Hepatic stellate cell (primary cell): ENCODE results near the gene TMED4.
A peak's percentile ranks its signal among the peaks of the same experiment; 100 is the strongest.

Experiments used
- DNase-seq: peaks from one replicate; pipeline ENCODE4 v3.0.0; 2011; ENCODE audit warnings: low spot score

Gene TMED4

DNA sequence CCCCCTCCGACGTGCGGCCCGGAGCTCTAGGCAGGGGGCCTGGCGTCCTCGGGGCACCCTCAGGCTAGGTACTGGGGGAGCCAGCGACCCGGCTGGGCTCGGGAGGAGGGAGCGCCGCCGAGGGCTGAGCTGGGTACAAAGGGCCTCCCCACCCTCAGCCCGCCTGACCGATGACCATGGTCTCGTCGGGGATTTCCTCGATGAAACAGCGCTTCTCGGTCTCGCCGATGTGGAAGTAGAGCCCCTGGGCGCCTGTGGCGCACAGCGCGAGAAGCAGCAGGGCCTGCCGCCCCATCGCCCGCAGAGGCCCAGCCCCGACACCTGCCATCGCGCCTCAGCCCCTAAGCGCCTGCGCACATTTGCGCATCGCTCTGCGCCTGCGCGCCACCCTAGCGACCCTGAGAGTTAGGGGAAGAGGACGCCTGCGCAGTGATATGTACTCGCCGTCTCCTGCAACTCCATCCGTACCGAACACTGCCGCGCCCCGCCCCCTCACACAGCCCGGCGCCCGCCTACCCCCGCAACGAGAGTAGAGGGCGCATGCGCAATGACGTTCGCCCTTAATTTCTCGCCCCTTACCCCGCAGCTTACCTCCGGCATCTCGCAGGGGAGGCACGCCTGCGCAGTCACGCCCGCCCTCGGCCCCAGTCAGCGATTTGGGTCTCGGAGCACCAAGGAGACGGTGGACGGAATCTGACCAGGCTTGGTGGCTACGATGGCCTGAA lies at the start of gene TMED4:
Gene TMED4 (minus strand): TSS at position 353 of the 725 bp plus-strand sequence. CDS start 25 bp downstream, at position 328.
- peak; percentile 100 for DNase-seq

DNA sequence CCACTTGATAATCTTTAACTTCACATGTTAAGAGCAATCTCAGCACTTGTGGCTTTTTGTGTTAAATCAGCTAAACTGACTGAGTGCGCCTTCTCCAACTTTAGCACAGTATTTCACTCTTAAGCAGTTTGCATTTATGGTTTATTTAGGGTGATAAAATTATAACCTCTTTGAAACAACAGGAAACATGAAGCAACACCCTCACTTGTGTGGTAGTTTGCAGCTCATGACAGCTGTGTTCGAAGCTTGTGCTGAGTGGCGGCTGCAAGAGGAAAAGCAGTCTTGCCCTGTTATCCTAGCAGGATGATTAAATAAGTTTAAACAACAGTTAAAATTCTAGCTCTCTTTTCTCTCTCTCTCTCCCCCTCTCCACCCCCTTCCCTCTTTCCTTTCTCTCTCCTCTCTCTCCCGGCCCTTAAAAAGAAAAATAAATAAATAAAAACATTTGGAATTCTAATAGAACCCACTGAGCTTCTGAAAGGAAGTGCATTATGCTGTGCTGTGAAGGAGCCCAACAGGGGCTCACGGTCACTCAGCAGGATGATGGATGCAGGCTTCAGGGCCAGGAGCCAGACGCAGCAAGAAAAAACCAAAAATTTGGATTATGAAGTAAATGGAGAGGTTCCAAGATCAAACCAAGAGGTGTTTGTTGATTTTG lies 49.6 kb upstream of the TMED4 start:
- DNase-seq, result no peak

DNA sequence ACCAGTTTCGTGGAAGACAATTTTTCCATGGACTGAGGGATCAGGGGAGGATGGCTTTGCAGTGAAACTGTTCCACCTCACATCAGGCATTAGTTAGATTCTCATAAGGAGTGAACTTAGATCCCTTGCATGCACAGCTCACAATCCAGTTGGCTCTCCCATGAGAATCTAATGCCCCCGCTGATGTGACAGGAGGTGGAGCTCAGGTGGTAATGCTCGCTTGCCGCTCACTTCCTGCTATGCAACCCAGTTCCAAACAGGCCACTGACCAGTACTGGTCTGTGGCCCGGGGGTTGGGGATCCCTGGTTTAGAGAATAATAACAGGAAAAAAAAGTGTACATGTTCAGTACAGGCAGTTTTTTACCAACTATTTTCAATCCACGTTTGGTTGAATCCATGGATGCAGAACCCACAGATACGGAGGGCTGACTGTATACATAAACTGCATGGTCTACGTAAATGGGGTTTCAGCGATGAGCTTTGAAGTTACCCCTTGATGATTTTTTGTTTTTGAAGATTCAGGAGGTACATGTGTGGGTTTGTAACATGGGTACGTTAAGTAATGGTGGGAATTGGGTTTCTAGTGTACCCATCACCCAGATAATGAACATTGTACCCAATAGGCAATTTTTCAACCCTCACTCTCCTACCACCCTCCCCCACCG lies 48.9 kb upstream of the TMED4 start:
- no peak for DNase-seq

DNA sequence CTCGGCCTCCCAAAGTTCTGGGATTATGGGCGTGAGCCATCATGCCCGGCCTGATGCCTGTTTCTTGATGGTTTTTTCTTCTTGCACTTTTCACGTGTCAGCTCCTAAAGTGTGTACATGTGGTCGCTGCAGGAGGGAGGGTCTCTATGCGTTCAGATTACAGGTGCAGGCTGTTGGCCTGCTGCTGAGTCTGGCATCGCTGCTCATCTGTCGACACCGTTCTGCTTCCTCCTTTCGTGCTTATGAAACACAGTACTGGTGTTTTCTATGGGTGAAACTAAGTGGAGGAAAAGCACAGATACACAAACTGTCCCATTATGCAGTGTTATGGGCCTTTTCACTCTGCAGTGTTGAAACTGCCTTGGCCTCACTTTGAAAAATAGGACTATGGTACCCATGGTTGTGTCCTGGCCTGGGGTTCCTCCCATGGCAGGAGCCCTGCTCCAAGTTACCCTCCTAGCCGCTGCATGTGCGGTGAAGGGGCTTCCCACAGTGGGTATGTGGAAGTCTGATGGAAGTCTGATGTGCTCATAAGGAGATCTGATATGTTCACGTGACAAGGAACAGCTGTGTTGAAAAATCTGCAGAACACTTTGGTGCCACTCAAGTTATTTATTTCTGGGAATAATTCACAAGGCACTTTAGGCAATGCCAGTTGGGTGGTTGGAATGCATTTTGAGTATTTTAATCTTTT lies 47.9 kb upstream of the TMED4 start:
- no peak for DNase-seq

DNA sequence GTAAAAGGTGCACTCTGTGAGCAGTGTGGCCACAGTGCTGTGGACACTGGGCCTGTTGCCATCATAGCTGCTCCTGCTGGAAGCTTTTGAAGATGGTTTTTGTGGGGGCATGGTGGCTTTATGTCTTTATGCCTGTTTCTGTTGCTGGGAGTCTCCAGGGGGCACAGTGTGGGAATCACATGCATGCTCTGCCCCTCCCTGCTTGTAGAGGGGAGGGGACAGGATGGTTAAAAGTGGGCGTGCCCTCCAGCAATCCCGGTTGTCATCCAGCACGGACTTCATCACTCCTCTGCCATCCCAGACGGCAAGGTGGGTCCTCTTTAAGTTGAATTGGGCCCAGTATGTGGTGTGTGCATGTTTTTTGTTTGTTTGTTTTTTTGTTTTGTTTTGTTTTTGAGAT lies 44.6 kb upstream of the TMED4 start:
- no peak for DNase-seq

DNA sequence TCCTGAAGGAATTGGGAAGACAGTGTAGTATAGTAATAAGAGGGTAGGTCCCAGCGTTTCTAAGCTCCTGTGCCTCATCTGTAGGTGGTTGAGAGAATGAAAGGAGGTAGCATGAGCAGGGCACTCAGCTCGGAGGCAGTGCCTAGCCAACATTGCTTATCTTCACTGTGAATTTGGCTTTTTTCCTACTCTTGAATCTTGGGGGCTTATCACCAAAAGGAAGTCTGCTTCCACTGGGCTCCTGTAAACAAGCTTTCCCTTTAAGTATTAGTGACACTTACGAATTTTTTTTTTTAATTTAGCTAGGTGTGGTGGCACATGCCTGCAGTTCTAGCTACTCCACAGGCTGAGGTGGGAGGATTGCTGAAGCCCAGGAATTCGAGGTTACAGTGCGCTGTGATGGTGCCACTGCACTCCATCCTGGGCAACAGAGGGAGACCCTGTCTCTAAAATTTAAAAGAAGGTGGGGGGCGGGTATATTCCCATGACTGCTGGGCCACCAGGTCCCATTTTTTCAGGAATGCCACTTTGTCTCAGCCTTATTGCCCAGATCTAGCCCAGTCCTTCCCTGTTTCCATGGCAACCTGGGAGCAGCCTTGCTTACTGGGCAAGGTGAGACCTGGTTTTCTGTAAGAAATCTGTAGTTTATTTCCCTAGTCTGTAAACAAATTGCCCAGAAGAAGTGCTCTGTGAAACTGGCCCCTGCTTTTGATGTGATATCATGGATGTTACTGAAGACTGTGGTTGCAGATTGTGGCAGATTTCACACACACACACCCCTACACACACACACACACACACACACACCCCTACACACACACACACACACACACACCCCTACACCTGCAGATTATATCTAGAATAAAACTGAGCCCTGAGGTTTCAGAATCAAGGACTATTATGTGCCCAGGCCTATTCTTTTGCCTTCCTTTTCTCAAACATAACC lies 43.8 kb upstream of the TMED4 start:
- no peak for DNase-seq

DNA sequence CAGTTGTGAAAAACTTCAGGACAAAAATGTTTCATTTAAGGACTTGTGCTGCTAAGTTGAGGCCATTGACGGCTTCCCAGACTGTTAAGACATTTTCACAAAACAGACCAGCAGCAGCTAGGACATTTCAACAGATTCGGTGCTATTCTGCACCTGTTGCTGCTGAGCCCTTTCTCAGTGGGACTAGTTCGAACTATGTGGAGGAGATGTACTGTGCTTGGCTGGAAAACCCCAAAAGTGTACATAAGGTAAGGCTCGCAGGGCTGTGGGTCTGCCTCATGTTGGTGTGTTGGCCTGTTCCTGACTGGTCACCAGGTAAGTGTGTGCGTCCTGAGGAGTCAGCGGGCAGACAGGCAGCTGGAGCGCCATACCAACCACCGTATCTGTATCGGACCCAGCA lies 42.3 kb upstream of the TMED4 start:
- DNase-seq, result no peak

DNA sequence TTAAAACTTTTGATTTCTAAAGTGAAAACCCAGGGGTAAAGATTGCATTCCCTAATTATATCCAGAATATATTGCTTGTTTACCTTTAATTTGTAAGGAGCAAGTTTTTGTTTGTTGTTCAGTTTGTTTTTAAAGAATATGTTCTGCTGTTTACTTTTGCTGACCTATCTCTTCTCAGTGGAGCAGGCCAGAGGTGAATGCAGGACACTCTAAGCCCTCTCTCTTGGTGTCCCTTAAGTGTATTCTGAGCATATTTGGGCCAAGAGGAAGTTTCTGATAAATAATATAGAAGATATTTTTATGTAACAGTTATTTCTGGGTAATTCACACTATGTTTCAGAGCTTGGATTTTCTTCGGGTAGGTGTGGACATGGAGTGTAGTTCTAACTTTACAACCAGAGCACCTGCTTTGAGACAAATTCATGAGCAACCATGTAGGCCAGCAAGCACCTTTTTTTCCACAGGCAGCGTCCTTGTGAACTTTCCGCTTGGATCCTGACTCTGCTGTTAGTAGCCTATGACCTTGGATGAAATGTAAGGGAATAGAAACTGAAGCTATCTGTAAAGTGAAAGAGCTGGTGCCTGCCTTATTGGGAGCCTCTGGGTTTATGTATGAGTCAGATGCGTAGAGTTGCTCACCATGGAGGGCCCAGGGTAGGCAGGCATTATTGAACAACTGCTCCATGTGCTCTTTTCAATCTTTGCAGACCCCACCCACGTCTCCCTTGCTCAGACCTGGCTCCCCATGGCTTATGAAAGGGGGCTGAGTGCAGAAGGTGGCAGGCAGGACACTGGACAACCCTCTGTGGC lies 40.5 kb upstream of the TMED4 start:
- DNase-seq, result no peak

DNA sequence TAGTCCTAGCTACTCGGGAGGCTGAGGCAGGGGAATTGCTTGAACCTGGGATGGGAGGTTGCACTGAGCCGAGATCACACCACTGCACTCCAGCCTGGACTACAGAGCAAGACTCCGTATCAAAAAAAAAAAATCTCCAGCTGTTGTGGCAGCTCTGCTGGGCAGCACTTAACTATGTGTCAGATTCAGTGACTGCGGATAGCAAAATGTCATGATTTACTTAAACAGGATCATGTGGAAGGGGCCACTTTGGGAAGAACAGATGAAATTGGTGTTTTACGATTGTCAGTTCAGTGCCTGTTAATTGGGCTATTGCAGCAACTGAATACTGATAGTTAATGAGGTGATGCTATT lies 39.7 kb upstream of the TMED4 start:
- no peak for DNase-seq

DNA sequence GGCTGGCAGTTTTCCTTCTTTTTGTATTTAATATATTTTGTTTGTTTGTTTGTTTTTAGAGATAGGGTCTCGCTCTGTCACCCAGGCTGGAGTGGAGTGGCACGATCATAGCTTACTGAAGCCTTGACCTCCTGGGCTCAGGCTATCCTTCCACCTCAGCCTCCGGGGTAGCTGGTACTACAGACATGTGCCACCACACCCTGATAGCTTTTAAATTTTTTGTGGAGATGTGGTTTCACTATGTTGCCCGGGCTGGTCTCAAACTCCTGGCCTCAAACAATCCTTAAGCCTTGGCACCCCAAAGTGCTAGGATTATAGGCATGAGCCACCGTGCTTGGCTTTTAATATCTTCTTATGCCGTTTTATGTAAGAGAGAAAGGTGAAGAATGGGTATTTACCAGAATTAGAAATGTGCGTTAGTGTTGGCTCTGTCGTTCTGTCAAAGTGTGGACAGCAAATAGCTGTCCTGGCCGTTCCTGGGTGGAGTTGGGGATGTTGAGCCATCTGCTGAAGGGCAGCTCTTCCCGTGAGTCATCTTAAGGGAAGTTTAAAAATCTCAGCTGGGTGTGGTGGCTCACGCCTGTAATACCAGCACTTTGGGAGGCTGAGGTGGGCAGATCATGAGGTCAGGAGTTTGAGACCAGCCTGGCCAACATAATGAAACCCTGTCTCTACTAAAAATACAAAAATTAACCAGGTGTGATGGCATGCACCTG lies 39.2 kb upstream of the TMED4 start:
- DNase-seq, result no peak

DNA sequence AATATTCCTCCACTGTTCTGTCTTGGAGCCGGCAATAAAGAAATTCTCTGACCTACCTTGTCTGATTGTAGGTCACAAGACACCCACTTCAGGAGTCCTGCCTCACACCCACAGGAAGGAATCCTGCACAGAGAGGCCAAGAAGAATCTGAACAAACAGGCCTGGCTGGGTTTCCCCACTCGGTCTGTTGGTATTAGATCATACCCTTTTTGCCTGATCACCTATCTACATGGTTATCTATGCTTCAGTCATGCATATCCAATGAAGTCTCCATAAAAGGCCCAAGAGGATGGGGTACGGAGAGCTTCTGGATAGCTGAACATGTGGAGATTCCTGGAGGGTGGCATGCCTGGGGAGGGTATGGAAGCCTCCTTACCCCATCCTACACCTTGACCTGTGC lies 36.7 kb upstream of the TMED4 start:
- no peak for DNase-seq

DNA sequence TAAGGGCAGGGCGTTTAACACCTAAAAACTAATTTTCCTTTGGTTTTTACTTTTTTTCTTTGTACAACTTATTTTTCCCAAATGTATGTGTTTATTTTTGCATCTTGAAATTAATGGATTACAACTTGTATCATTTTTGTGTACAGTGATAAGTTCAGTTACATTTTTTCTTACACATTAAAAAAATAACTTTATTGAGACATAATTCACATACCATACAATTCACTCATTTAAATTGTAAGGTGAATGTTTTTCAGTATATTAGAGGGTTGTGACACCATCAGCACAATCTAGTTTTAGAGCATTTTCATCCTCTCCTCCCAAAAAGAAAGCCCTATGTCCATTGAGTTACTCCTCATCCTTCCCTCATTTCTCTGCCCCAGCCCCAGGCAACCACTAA lies 36.0 kb upstream of the TMED4 start:
- no peak for DNase-seq

DNA sequence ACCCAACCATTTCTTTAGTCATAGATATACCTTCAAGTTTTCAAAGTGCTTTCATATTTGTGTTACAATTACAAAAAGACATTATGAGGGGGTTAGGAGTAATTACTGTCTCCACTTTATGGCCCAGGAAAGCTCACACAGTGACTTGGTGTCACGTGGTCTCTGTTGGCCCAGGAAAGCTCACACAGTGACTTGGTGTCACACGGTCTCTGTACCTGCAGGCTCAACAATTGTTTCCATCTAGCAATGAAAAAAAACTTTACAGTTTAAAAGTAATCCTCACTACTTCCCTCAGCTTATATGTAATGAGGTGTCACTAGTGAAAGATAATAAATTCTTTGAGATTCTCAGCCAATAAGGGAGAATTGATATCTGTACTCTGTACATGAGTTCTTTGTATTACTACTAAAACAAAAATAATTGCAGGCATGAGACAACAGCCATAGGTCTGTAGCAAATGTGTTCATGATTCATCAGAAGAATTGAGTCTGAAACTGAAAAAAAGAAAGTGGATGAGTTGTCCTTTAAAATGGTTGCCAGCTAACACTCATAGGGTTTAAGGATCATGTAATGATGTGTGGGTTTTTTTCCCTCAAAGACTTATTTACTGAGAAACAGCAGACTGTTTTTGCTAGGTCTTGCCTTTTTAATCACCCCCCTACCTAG lies 35.3 kb upstream of the TMED4 start:
- no peak for DNase-seq

DNA sequence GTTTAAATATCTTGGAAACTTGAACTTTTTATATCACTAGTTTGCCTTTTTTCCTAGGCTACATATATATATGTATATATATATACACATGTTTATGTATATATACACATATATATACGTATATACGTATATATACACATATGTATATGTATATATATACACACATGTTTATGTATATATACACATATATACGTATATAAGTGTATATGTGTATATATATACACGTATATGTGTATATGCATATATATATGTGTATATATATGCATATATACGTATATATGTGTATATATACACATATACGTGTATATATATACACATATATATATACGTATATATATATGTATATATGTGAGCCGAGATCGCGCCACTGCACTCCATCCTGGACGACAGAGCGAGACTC lies 34.5 kb upstream of the TMED4 start:
- no peak for DNase-seq

DNA sequence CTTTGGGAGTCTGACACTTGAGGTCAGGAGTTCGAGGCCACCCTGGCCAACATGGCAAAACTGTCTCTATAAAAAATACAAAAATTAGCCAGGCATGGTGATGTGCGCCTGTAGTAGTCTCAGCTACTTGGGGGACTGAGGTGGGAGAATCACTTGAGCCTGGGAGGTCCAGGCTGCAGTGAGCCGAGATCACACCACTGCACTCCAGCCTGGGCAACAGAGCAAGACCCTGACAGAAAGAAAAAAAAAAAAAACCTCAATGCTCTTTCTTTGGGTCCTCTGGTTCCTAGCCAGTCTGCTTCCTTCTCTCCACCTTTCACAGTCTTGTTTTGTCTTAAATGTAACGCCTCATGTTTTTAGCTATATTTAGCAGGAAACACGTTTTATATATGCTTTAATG lies 33.8 kb upstream of the TMED4 start:
- DNase-seq, result no peak

DNA sequence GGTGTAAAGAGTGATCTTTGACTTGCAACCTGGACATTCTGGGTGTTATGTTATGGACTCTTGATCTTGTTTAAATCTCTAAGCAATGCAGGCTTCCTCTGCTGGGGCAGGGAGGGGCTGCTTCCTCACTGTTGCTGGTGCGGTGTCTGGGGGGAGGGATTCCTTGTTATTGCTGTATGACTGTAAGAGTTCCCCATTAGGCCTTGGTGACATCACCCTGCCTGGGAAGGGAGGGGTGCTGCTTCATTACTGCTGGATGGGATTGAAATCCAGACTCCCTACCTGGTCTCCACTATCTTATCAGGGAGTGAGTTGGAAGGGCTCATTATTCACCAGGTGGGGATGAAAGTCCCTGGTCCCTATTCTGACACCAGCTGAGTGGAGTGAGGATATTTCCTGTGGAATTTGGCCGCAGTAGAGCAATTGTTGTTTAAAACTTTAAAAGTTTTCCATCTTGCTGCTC lies 33.1 kb upstream of the TMED4 start:
- DNase-seq, result no peak

DNA sequence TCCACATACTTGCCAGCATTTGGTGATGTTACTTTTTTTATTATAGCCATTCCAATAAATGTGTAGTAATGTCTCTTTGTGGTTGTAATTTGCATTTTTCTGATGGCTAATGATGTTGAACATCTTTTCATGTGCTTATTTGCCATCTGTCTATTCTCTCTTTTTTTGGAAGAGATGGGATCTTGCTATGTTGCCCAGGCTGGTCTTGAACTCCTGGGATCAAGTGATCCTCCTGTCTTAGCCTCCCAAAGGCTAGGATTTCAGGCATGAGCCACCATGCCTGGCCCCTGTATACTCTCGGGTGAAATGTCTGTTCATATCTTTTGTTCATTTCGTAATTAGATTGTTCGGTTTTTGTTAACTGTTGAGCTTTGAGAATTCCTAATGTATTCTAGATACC lies 27.8 kb upstream of the TMED4 start:
- no peak for DNase-seq

DNA sequence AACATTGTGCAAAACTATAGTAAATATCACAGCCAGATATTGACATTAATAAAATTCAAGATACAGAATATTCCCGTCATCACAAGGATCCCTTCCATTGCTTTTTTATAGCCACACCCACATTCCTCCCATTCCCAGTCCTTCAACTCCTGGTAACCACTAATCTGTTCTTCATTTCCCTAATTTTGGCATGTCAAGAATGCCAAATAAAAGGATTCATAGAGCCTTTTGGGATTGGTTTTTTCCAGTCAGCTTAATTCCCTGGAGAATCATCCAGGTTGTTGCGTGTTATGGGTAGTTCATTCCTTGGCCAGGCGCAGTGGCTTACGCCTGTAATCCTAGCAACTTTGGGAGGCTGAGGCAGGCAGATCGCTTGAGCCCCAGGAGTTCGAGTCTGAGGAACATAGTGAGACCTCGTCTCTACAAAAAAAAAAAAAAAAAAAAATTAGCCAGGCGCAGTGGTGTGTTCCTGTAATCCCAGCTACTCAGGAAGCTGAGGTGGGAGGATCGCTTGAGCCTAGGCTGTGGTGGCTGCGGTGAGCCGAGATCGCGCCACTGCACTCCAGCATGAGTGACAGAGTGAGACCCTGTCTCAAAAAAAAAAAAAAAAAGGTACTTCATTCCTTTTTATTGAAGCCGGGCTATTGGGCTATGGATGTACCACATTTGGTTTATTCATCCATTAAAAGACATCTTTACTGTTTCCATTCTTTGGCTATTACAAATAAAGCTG lies 27.1 kb upstream of the TMED4 start:
- peak; percentile 59 for DNase-seq
